Peyer's patch (tissue), 4 donors: ENCODE measurements around the gene AK5.

Experiments
- POLR2A ChIP-seq, 2 donors: fragments of 450-650 bp; IDR thresholded peaks; one replicate each; pipeline ENCODE4 v1.5.1; 2017; ENCODE audit warnings: antibody characterized with exemption in 2 of 2, mild to moderate bottlenecking in 2 of 2, moderate library complexity in 2 of 2
- TF ChIP-seq, protein P1 (sequence below), 6 experiments: fragments of 450-650 bp in 4 of 6; fragments of 200-600 bp in 2 of 6; sonication (generic) in 1 of 6; IDR thresholded peaks; one replicate each; pipeline ENCODE4 v1.5.1; 2017 to 2019; ENCODE audit warnings: antibody characterized with exemption in 6 of 6, mild to moderate bottlenecking in 3 of 6, moderate library complexity in 1 of 6

DNA sequence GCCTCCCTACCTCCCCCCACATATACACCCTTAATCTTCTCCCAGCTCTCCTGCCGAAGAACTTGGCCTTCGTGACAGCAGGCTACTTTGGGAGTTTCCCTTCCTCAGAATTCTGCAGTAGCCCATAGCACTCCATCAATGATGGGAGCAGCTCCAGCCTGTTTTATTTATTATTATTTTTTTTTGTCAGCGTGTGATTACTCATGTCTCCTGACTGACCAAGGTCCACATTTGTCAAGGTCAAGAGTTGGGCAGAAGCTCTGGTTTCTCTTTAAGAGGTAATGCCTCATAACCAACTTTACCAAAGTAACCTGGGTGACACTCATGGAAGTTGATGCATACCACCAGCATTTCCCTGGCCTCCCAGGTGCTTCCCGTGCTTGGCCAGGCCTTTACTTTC, 275.2 kb downstream of the AK5 start:
- TF ChIP-seq, protein P1, sequence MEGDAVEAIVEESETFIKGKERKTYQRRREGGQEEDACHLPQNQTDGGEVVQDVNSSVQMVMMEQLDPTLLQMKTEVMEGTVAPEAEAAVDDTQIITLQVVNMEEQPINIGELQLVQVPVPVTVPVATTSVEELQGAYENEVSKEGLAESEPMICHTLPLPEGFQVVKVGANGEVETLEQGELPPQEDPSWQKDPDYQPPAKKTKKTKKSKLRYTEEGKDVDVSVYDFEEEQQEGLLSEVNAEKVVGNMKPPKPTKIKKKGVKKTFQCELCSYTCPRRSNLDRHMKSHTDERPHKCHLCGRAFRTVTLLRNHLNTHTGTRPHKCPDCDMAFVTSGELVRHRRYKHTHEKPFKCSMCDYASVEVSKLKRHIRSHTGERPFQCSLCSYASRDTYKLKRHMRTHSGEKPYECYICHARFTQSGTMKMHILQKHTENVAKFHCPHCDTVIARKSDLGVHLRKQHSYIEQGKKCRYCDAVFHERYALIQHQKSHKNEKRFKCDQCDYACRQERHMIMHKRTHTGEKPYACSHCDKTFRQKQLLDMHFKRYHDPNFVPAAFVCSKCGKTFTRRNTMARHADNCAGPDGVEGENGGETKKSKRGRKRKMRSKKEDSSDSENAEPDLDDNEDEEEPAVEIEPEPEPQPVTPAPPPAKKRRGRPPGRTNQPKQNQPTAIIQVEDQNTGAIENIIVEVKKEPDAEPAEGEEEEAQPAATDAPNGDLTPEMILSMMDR (IDR thresholded peaks at IDR 0.05): no peak
- TF ChIP-seq POLR2A (IDR thresholded peaks at IDR 0.05): no peak
